Measurements from ENCODE around the gene PNLIP. TPM values are rescaled to one million over a fixed set of nuclear protein-coding genes. Genes with fewer than 3 reads are reported as not detected.

PNLIP gene
- total RNA-seq, 2 experiments from 2014 or later, result not detected

DNA sequence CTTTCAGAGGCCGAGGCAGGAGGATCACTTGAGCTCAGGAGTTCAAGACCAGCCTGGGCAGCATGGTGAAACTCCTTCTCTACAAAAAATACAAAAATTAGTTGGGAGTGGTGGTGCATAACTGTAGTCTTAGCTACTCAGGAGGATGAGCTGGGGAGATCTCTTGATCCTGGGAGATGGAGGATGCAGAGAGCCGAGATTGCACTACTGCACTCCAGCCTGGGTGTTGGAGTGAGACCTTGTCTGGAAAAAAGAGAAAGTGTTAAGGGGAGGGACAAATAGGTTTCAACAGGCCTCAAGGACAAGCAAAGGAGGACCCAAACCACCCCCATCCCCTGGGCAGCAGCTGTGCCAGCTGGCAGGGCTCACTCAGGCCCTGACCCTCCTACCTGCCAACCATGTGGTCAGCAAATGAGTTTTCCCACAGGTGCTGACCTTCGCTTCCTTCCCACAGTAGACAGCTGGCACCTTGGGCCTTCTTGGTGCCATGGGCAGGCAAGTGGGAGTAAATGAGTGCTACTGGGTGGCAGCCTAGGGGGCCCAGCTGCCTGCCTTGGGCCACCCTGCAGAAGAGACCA lies 69.6 kb downstream of the PNLIP start:
- Mint-ChIP-seq H3K4me3 (no peak overlapping the region), H3K36me3 (ENCODE audit: low read depth) (no peaks in the 10 kb centered on the region), H3K27me3 (peaks cover 26% of the 10 kb centered on the region), H3K27ac (no peak overlapping the region), H3K4me1 (ENCODE audit: low read depth) (no peaks in the 10 kb centered on the region), H3K9me3 (no peaks in the 10 kb centered on the region)
- H3K4me1 ChIP-seq (ENCODE audit: insufficient read depth, low read length), result no peaks in the 10 kb centered on the region
- H3K36me3 ChIP-seq (ENCODE audit: insufficient read depth, low read length), result no peaks in the 10 kb centered on the region
- DNase-seq, result no peak
- peaks cover 0 to 3% of the 10 kb centered on the region in 2 experiments for H3K27me3 ChIP-seq (ENCODE audit: control insufficient read depth in 1 of 2, insufficient read depth in 2 of 2, low read length in 2 of 2)
- TF ChIP-seq, protein P1, sequence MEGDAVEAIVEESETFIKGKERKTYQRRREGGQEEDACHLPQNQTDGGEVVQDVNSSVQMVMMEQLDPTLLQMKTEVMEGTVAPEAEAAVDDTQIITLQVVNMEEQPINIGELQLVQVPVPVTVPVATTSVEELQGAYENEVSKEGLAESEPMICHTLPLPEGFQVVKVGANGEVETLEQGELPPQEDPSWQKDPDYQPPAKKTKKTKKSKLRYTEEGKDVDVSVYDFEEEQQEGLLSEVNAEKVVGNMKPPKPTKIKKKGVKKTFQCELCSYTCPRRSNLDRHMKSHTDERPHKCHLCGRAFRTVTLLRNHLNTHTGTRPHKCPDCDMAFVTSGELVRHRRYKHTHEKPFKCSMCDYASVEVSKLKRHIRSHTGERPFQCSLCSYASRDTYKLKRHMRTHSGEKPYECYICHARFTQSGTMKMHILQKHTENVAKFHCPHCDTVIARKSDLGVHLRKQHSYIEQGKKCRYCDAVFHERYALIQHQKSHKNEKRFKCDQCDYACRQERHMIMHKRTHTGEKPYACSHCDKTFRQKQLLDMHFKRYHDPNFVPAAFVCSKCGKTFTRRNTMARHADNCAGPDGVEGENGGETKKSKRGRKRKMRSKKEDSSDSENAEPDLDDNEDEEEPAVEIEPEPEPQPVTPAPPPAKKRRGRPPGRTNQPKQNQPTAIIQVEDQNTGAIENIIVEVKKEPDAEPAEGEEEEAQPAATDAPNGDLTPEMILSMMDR (IDR thresholded peaks at IDR 0.05), result no peak
- no peak overlapping the region for H3K27ac ChIP-seq (ENCODE audit: low read depth in 1 of 2, low read length in 2 of 2)
- no peak for ATAC-seq (ENCODE audit: poor library complexity)
- no peak overlapping the region for H3K4me3 ChIP-seq (ENCODE audit: low read length)
- H3K9me3 ChIP-seq (ENCODE audit: control insufficient read depth in 1 of 2, insufficient read depth in 1 of 2, low read length in 2 of 2), result peaks cover 0 to 11% of the 10 kb centered on the region in 2 experiments
- ChIA-PET CTCF (no interaction called here), POLR2A (no interaction called here)
- intact Hi-C loops (cut with DNase I, micrococcal nuclease), result no loop called here

Other genes with a start within 250 kb of the PNLIP start
- gene CCDC172, start 221.5 kb upstream of the PNLIP start, total RNA-seq, result not detected
- gene PNLIPRP3, start 118.1 kb upstream of the PNLIP start, total RNA-seq, result not detected
- gene PNLIPRP1, start 45.0 kb downstream of the PNLIP start, total RNA-seq, result not detected
- gene PNLIPRP2, start 75.0 kb downstream of the PNLIP start, total RNA-seq, result not detected
- under 1 TPM in 1 of 2 experiments, not detected in 1; 0.49 TPM for gene HSPA12A, start 196.6 kb downstream of the PNLIP start, total RNA-seq

Measured in CD4-positive, alpha-beta T cell (primary cell).